ENCODE data around the gene ACOXL.

DNA sequence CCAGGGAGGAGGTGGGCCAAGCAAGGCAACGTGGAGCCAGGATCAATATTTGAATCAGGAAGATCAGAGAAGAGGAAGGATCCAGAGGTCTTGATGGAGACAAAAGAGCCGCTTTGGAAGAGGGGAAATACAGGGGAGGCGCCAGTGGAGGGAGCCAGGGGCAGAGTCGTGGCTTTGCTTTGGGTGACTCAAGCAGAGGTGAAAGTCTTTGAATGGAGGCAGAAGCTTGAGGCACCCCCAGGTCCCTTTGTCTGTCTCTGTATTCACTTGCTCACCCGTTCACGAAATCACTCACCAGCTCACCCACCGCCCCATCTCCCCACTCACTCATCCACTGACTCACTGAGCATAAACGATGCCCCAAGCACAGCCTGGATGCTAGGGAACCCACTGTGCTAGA lies 134.1 kb downstream of the ACOXL start:
- TF ChIP-seq POLR2AphosphoS5 (IDR thresholded peaks at IDR 0.05; ENCODE audit: low read depth, low read length) (no peak), POLR2A (IDR thresholded peaks at IDR 0.05; ENCODE audit: low read depth, low read length) (no peak), SPI1 (IDR thresholded peaks at IDR 0.05; ENCODE audit: low read depth, low read length) (no peak), TAF1 (IDR thresholded peaks at IDR 0.05; ENCODE audit: low read depth, low read length) (no peak), PAX5 (IDR thresholded peaks at IDR 0.05; ENCODE audit: insufficient read depth, low read length, severe bottlenecking) (no peak), POU2F2 (IDR thresholded peaks at IDR 0.05; ENCODE audit: low read depth, low read length) (no peak)
